ENCODE results near the gene ATP5PF.
"Not testable (repeated sequence)": the region's sequence is repeated elsewhere in the genome, so short reads cannot be mapped to it uniquely, and the experiment has no call there.

ATP5PF gene

DNA sequence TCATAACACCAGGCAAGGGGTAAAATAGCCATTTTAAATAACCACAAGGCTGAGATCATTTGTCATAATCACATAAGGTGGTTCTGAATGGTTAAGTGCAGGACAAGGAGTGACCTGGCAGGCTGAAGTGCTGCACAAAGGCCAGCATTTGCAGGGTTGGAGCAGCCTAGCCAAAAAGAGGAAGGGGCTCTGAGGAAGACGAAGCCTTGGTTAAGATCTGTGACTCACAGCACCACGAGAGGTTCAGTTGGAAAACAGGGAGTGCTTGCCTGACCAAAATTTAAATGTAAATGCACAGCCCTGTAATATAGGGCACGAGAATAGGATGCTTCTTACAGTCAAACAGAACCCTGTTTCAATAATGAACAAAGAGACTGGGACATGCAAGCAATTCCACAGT, 12.1 kb downstream of the ATP5PF start:
- no peak for DNase-seq (ENCODE audit: low read depth in 2 of 2)

GRCh38 chr21:25721987-25722386, 12.7 kb downstream of the ATP5PF start:
- no peak for DNase-seq (ENCODE audit: low read depth in 2 of 2)

DNA sequence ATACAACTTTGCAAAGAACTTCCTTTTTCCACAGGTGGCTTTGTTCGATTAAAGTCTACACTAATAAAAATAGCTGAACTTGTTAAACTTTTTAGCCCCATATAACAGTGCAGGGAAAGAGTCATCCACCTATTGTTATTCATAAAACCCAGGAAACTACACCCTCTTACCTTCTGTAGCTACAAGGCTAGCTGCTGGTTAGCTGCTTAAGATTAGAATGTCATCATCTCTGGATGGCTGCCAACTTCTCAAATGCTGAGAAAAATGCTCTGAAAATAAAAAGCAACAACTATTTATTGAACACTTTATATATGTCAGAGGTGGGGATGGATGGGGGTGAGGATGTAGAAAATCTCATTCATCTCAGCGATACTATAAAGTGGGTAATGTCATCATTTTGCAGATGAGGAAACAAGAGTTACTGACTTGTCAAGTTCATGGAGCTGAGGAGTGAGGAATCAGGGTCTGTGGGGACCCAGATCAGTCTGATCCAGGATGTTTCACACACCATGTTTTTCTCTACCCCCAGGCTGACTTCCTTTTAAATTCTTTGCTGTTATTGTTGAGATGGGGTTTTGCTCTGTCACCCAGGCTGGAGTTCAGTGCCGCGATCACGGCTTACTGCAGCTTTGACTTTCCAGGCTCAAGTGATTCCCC, 17.1 kb downstream of the ATP5PF start:
- DNase-seq (ENCODE audit: low read depth in 2 of 2), result no peak

DNA sequence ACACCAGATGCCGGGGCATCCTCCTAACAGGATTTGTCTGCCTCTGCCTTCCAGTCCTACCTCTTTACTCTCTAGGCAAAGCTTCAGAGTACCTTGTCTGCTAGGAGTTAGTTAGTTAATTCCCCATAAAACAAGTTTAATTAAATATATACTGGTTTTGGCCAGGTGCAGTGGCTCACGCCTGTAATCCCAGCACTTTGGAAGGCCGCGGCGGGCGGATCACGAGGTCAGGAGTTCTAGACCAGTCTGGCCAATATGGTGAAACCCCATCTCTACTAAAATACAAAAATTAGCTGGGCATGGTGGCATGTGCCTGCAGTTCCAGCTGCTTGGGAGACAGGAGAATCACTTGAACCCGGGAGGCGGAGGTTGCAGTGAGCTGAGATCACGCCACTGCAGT, 20.6 kb downstream of the ATP5PF start:
- DNase-seq (ENCODE audit: low read depth in 2 of 2), result not testable (repeated sequence)

DNA sequence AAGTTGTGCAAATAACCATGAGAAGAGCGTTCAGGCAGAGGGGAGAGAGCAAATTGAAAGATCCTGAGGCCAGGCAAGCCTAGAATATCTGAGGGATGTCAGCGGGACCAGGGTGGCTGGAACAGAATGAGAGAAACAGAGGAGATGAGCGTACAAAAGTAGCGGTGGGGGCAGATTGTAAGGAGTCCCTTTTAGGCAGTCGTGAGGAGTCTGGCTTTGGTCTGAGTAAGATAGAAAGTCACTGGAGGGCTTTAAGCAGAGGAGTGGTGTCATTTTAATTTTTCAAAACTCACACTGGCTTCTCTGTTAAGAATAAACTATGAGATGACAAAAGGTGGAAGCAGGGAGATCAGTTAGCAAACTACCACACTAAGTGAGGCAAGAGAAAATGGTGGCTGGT, 24.2 kb downstream of the ATP5PF start:
- no peak for DNase-seq (ENCODE audit: low read depth in 2 of 2)

- DNase-seq (ENCODE audit: low read depth in 2 of 2), result no peak
Measured at GRCh38 chr21:25709684-25710265, 24.9 kb downstream of the ATP5PF start.

GRCh38 chr21:25708467-25709065, 26.1 kb downstream of the ATP5PF start:
- DNase-seq (ENCODE audit: low read depth in 2 of 2), result peak; percentile 19

DNA sequence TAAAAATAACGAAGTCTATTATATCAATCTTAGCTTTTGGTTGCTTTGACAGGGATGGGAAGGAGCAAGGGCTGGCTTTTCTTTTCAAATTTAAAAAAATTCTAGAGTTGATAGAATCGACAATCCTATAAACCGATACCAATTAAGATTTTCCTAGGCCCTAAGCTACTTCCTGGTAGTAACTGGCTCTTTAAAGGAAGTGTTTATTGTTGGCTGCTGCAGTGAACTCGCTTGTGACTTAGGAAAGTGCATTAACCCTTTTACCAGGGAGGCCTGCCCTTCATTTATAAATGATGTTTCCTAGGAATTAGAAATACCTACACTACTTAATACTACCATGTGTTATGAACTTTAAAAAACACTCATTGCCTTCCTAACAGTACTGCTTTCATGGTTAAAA, 33.2 kb downstream of the ATP5PF start:
- DNase-seq (ENCODE audit: low read depth in 2 of 2), result no peak

DNA sequence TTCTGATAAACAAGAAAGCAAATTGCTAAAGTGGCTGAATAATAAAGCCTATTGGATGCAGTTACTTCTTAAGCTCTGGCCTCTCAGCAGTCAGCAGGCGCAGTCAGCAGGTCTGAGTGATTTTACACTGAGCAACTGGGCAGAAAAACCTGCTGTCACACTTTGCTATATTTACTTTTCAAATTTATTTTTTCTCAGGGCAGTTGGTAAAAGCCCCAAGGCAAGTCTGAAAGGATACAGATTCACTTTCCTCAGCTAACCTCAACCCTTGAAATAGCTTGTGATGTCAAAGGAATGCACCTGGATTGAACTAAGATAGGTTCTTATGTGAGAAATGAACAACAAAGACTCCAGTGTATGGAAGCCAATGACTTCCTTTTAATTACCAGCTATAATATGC, 34.0 kb downstream of the ATP5PF start:
- DNase-seq (ENCODE audit: low read depth in 2 of 2), result no peak

GRCh38 chr21:25695461-25695860, 39.2 kb downstream of the ATP5PF start:
- DNase-seq (ENCODE audit: low read depth in 2 of 2), result not testable (repeated sequence)

- DNase-seq (ENCODE audit: low read depth in 2 of 2), result no peak
Measured at GRCh38 chr21:25691976-25692375, 42.7 kb downstream of the ATP5PF start.

GRCh38 chr21:25689226-25689625, 45.5 kb downstream of the ATP5PF start:
- DNase-seq (ENCODE audit: low read depth in 2 of 2), result no peak

GRCh38 chr21:25688275-25689155, 46.2 kb downstream of the ATP5PF start:
- no peak for DNase-seq (ENCODE audit: low read depth in 2 of 2)

DNA sequence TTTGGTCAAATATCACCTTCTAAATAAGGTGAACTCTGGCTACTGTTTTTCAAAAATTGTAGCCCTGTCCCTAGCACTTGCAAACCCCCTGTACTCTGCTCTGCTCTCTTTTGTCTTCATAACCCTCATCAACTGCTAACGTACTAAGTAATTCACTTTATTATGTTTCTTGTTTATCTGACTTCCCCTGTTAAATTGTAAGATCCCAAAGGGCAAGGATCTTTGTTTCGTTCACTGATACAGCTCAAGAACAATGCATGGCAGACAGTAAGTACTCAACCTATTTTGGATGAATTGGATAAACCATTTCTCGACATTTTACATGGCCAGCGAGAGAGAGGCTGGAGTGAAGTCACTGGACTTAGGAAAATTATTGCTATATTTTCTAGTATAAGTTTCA, 46.9 kb downstream of the ATP5PF start:
- no peak for DNase-seq (ENCODE audit: low read depth in 2 of 2)

- DNase-seq (ENCODE audit: low read depth in 2 of 2), result no peak
Measured at GRCh38 chr21:25682382-25682781, 52.3 kb downstream of the ATP5PF start.

DNA sequence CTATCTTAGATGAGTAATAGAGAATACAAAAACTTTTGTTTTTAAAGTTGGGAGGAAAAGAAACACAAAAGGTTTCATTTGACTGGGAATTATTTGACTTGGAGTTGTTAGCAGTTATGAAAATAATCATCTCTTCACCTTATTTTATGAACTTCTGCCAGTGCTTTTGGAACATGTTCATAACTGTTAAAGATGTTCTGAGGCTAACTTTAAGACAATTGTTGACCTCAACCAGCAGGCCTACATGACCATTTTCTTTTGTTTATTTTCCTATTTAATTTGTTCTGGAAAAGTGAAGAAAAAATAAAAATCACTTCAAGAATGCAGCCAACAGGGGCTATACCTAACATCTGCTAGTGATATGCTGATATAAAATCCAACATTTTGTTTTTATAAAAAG, 58.3 kb downstream of the ATP5PF start:
- DNase-seq (ENCODE audit: low read depth in 2 of 2), result no peak
